Amniotic epithelial cell (primary cell): ENCODE results near the gene EPB41L1.

ENCODE experiments used
- DNase-seq: peaks from one replicate; pipeline ENCODE4 v3.0.0-alpha.2; 2010; ENCODE audit warnings: low read depth

Gene EPB41L1

GRCh38 chr20:36155629-36155971 lies 1.1 kb downstream of the EPB41L1 start:
- no peak for DNase-seq

GRCh38 chr20:36155991-36156390 lies 1.5 kb downstream of the EPB41L1 start:
- DNase-seq = no peak

- DNase-seq = no peak
Measured at GRCh38 chr20:36157610-36158009, 3.1 kb downstream of the EPB41L1 start.

- no peak for DNase-seq
Measured at GRCh38 chr20:36158160-36158741, 3.7 kb downstream of the EPB41L1 start.

- DNase-seq = no peak
Measured at GRCh38 chr20:36159833-36160232, 5.3 kb downstream of the EPB41L1 start.

GRCh38 chr20:36162272-36162966 lies 7.9 kb downstream of the EPB41L1 start:
- DNase-seq = no peak

- peak; percentile 84 for DNase-seq
Measured at GRCh38 chr20:36167902-36168503, 13.5 kb downstream of the EPB41L1 start.

GRCh38 chr20:36170542-36171215 lies 16.1 kb downstream of the EPB41L1 start:
- no peak for DNase-seq

- no peak for DNase-seq
Measured at GRCh38 chr20:36173451-36173933, 19.0 kb downstream of the EPB41L1 start.

GRCh38 chr20:36175016-36175415 lies 20.5 kb downstream of the EPB41L1 start:
- peak; percentile 26 for DNase-seq

GRCh38 chr20:36175475-36175995 lies 21.0 kb downstream of the EPB41L1 start:
- no peak for DNase-seq

GRCh38 chr20:36177716-36178115 lies 23.2 kb downstream of the EPB41L1 start:
- DNase-seq = no peak

- no peak for DNase-seq
Measured at GRCh38 chr20:36179170-36179945, 24.8 kb downstream of the EPB41L1 start.

- DNase-seq = no peak
Measured at GRCh38 chr20:36180323-36180722, 25.8 kb downstream of the EPB41L1 start.

- peak; percentile 69 for DNase-seq
Measured at GRCh38 chr20:36181934-36182603, 27.5 kb downstream of the EPB41L1 start.

- DNase-seq = no peak
Measured at GRCh38 chr20:36182604-36183154, 28.1 kb downstream of the EPB41L1 start.

GRCh38 chr20:36183155-36183944 lies 28.8 kb downstream of the EPB41L1 start:
- DNase-seq = no peak

- no peak for DNase-seq
Measured at GRCh38 chr20:36184816-36185776, 30.6 kb downstream of the EPB41L1 start.
